Smooth muscle cell (in vitro differentiated cells): ENCODE data around the gene DNAJC24. TPM values are rescaled to one million over a fixed set of nuclear protein-coding genes. Genes with fewer than 3 reads are reported as not detected.
"Not testable (repeated sequence)": the region's sequence is repeated elsewhere in the genome, so short reads cannot be mapped to it uniquely, and the experiment has no call there.

ENCODE experiments used
- DNase-seq: peaks from one replicate; lab custom pipeline; 2025; ENCODE audit not compliant: unreplicated experiment; lab: John Stamatoyannopoulos, UW
- H2AFZ ChIP-seq: fragments of 200-600 bp; sonication (generic); 2 replicates; pipeline ENCODE4 v1.6.0; 2016; ENCODE audit warnings: antibody characterized with exemption, low read depth, mild to moderate bottlenecking
- H3F3A ChIP-seq: fragments of 200-600 bp; sonication (generic); 2 replicates; pipeline ENCODE4 v1.6.0; 2017; ENCODE audit warnings: antibody characterized with exemption, low read depth
- H3K27ac ChIP-seq: fragments of 200-600 bp; sonication (generic); 2 replicates; pipeline ENCODE4 v1.5.1; 2016; ENCODE audit warnings: low read depth, mild to moderate bottlenecking
- H3K27me3 ChIP-seq: fragments of 200-600 bp; sonication (generic); 2 replicates; pipeline ENCODE4 v1.6.1; 2016; ENCODE audit warnings: low read depth, mild to moderate bottlenecking
- H3K36me3 ChIP-seq: fragments of 200-600 bp; sonication (generic); 2 replicates; pipeline ENCODE4 v1.5.1; 2016; ENCODE audit warnings: low read depth
- H3K4me1 ChIP-seq: fragments of 200-600 bp; sonication (generic); 2 replicates; pipeline ENCODE4 v1.5.1; 2016; ENCODE audit warnings: low read depth
- H3K4me2 ChIP-seq: fragments of 200-600 bp; sonication (generic); 2 replicates; pipeline ENCODE4 v1.6.0; 2016; ENCODE audit warnings: mild to moderate bottlenecking
- H3K4me3 ChIP-seq: fragments of 200-600 bp; sonication (generic); 2 replicates; pipeline ENCODE4 v1.5.1; 2016; ENCODE audit warnings: mild to moderate bottlenecking
- H3K79me2 ChIP-seq: fragments of 200-600 bp; sonication (generic); 2 replicates; pipeline ENCODE4 v1.6.0; 2016; ENCODE audit warnings: low read depth, mild to moderate bottlenecking
- H3K9ac ChIP-seq: fragments of 200-600 bp; sonication (generic); 2 replicates; pipeline ENCODE4 v1.6.0; 2016; ENCODE audit warnings: low read depth
- H3K9me3 ChIP-seq: fragments of 200-600 bp; sonication (generic); replicated peaks from 2 replicates; pipeline ENCODE4 v1.5.1; 2016; ENCODE audit warnings: low read depth
- H4K20me1 ChIP-seq: fragments of 200-600 bp; sonication (generic); 2 replicates; pipeline ENCODE4 v1.6.0; 2016; ENCODE audit warnings: low read depth
- WGBS: methylation state at CpG from one replicate; pipeline ENCODE4 v1.1.7; 2016; ENCODE audit warnings: low lambda C conversion rate; 5-methylcytosine and 5-hydroxymethylcytosine counted together
- polyA plus RNA-seq: library from polyadenylated mRNA; unstranded; fragments of >200 nt; fragmentation: Nextera tagmentation; extraction: Ambion mirVana; gene quantifications from 2 replicates; pipeline ENCODE4 v1.2.1, GENCODE V29; 2016
- total RNA-seq: library from RNA; depleted of rRNA; stranded (reverse); fragments of >200 nt; gene quantifications from 2 replicates; pipeline ENCODE4 v1.2.3, GENCODE V29; 2014
- TF ChIP-seq, protein P1 (sequence below): fragments of 200-600 bp; sonication (generic); IDR thresholded peaks from 2 replicates; pipeline ENCODE4 v1.5.1; 2017; ENCODE audit warnings: borderline replicate concordance, mild to moderate bottlenecking, antibody characterized with exemption; ENCODE audit not compliant: insufficient read depth, poor library complexity, severe bottlenecking

Gene DNAJC24
- 22.2 and 31.0 TPM in 2 replicates for total RNA-seq
- 4.4 and 4.7 TPM in 2 replicates for polyA plus RNA-seq

DNA sequence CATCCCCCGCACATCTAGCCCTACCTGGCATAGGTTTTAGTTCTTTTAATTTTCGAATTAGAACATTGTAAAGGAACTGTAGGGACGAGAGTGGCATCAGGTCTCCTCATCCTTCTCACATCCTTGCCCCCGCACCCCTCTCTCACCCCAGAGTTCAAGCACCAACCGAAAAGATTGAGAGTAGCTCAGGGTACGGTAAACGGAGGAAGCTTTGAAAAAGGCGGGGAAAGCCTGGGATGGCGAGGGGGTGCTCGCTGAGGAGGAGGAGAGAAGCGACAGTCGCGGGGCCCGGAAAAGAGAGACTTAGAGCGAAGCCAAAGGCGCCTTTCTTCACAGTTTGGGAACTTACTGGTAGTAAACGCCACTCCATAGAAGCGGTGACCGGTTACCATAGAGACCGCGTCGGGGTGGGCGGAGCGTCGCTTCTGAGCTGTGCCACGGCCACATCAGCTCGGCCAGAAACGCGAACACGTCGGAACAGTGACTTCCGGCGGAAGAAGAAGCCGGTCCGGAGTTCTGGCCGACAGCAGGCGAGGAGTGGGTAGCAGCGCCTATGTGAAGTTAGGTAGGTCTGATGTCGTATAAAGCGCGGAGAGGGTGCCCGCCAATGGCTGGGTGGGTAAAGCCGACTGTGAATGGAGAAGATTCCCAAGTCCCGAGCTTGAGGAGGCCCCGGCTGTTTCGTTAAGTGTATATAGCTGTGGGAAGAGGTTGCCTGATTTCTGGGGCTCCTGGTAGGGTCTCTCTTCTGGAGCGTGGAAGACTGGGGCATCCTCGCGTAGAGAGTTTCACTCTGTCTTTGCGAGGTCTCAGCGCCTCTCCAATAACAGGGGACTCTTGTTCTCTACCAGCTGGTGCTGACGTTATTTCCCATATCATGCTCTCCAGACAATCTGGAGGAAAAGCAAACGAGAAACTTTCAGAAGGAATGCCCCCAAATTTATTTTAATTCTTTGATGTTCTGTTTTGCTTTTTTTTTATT lies at the start of gene DNAJC24, which contains the start of gene DCDC1:
Gene DNAJC24 (plus strand): TSS at position 513 of the 982 bp plus-strand sequence. CDS start 889 bp downstream, outside the sequence.
Gene DCDC1 (minus strand): TSS at position 392 of the 982 bp plus-strand sequence. CDS start 41,459 bp downstream, outside the sequence.
- Histone ChIP-seq H4K20me1 (peaks cover 2% of the 10 kb centered on the region), H2AFZ (peak within 1 kb of the TSS; percentile 97)

DNA sequence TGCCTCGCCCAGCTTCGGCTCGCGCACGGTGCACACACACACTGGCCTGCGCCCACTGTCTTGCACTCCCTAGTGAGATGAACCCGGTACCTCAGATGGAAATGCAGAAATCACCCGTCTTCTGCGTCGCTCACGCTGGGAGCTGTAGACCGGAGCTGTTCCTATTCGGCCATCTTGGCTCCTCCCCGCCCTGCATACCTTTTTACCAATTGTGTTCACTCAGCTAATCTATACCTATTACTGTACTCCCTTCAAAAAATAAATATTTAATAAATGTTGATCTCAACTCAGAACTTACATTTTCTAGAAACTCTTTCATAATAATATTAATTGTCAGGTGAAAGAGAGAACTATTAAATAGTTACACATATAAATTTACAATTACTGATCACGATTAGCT lies 48.2 kb upstream of the DNAJC24 start:
- H3K4me2 ChIP-seq, H3F3A ChIP-seq, H4K20me1 ChIP-seq, DNase-seq, H3K36me3 ChIP-seq, H3K4me3 ChIP-seq, H3K27ac ChIP-seq, H2AFZ ChIP-seq, H3K9ac ChIP-seq, H3K4me1 ChIP-seq, H3K9me3 ChIP-seq, H3K79me2 ChIP-seq, H3K27me3 ChIP-seq: not testable (repeated sequence)
- 95% methylated on average over 15 of the region's 15 CpGs for WGBS

More for the DNA sequence above, at the start of gene DNAJC24, which contains the start of gene DCDC1:
- Histone ChIP-seq H3K36me3 (no peaks in the 10 kb centered on the region), H3K27me3 (peaks cover 6% of the 10 kb centered on the region), H3K9me3 (no peaks in the 10 kb centered on the region), H3K79me2 (peaks cover 24% of the 10 kb centered on the region), H3K9ac (peak within 1 kb of the TSS; percentile 69), H3K4me1 (peaks cover 22% of the 10 kb centered on the region), H3K4me2 (peak within 1 kb of the TSS; percentile 97), H3K4me3 (peak within 1 kb of the TSS; percentile 82), H3K27ac (peak within 1 kb of the TSS; percentile 63), H3F3A (no peaks in the 10 kb centered on the region)
- WGBS, result 2% methylated on average over 53 of the region's 53 CpGs
- TF ChIP-seq, protein P1, sequence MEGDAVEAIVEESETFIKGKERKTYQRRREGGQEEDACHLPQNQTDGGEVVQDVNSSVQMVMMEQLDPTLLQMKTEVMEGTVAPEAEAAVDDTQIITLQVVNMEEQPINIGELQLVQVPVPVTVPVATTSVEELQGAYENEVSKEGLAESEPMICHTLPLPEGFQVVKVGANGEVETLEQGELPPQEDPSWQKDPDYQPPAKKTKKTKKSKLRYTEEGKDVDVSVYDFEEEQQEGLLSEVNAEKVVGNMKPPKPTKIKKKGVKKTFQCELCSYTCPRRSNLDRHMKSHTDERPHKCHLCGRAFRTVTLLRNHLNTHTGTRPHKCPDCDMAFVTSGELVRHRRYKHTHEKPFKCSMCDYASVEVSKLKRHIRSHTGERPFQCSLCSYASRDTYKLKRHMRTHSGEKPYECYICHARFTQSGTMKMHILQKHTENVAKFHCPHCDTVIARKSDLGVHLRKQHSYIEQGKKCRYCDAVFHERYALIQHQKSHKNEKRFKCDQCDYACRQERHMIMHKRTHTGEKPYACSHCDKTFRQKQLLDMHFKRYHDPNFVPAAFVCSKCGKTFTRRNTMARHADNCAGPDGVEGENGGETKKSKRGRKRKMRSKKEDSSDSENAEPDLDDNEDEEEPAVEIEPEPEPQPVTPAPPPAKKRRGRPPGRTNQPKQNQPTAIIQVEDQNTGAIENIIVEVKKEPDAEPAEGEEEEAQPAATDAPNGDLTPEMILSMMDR, result no peak
- peak; percentile 73 for DNase-seq

GRCh38 chr11:31323145-31323544 lies 46.5 kb upstream of the DNAJC24 start:
- no peak overlapping the region for H3K27ac ChIP-seq
- no peak overlapping the region for H3K9ac ChIP-seq
- H3K79me2 ChIP-seq, result no peaks in the 10 kb centered on the region
- no peak overlapping the region for H2AFZ ChIP-seq
- no peaks in the 10 kb centered on the region for H3K4me1 ChIP-seq
- H3F3A ChIP-seq, result no peaks in the 10 kb centered on the region
- no peaks in the 10 kb centered on the region for H3K36me3 ChIP-seq
- H3K27me3 ChIP-seq, result no peaks in the 10 kb centered on the region
- TF ChIP-seq, protein P1, result no peak
- no peaks in the 10 kb centered on the region for H4K20me1 ChIP-seq
- no peak overlapping the region for H3K4me3 ChIP-seq
- no peak overlapping the region for H3K4me2 ChIP-seq
- no peak for DNase-seq
- no peaks in the 10 kb centered on the region for H3K9me3 ChIP-seq
- WGBS, result 91% methylated on average over 4 of the region's 4 CpGs

DNA sequence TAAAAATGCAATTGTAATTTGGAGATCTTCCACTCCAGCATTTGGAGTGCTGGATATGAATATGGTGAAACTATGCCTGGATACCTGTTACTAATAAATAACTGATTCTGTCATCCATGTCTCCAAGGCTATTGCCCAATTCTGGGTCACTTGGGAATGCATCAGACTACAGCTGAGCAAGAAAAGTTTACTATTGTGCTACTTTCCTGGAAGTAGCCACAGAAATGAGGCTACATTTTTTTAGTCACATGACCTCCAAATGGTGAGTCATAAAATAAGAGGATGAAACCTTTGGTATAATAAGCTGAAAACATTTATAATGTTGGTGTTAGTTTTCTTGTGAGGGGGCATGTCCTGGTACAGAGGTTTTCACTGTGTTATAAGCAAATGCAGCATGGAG lies 44.5 kb upstream of the DNAJC24 start:
- H3K4me3 ChIP-seq, result no peak overlapping the region
- no peaks in the 10 kb centered on the region for H3K27me3 ChIP-seq
- no peaks in the 10 kb centered on the region for H3K36me3 ChIP-seq
- no peaks in the 10 kb centered on the region for H3F3A ChIP-seq
- TF ChIP-seq, protein P1, result no peak
- H3K79me2 ChIP-seq, result no peaks in the 10 kb centered on the region
- H2AFZ ChIP-seq, result no peak overlapping the region
- no peak overlapping the region for H3K4me2 ChIP-seq
- H3K4me1 ChIP-seq, result no peaks in the 10 kb centered on the region
- H3K9ac ChIP-seq, result no peak overlapping the region
- H4K20me1 ChIP-seq, result no peaks in the 10 kb centered on the region
- H3K9me3 ChIP-seq, result no peaks in the 10 kb centered on the region
- no peak overlapping the region for H3K27ac ChIP-seq
- no peak for DNase-seq
